Liver (tissue), 3 donors: ENCODE results near the gene VIL1.
A peak's percentile ranks its signal among the peaks of the same experiment; 100 is the strongest.

Source experiments
- CTCF ChIP-seq: fragments of 150-350 bp; IDR thresholded peaks from 2 replicates; pipeline ENCODE4 v1.5.1; 2017; ENCODE audit warnings: improper control_type of control experiment, low read depth, low read length; ENCODE audit not compliant: missing input control
- HNF4A ChIP-seq, 2 donors: conservative IDR thresholded peaks; 2 replicates each; pipeline ENCODE4 v1.6.1; 2016; ENCODE audit warnings: antibody characterized with exemption in 2 of 2, mild to moderate bottlenecking in 2 of 2
- MAX ChIP-seq: IDR thresholded peaks from 2 replicates; pipeline ENCODE4 v1.6.1; 2016; ENCODE audit warnings: antibody characterized with exemption
- RAD21 ChIP-seq, 2 donors: IDR thresholded peaks; 2 replicates each; pipeline ENCODE4 v1.6.1; 2016; ENCODE audit warnings: antibody characterized with exemption in 2 of 2, mild to moderate bottlenecking in 2 of 2
- REST ChIP-seq: IDR thresholded peaks from 2 replicates; pipeline ENCODE4 v1.6.1; 2016; ENCODE audit warnings: antibody characterized with exemption, mild to moderate bottlenecking
- RXRA ChIP-seq, 2 donors: IDR thresholded peaks; 2 replicates each; pipeline ENCODE4 v1.6.1; 2017 to 2018; ENCODE audit warnings: antibody characterized with exemption in 2 of 2, mild to moderate bottlenecking in 1 of 2
- SP1 ChIP-seq: IDR thresholded peaks from 2 replicates; pipeline ENCODE4 v1.6.1; 2018; ENCODE audit warnings: antibody characterized with exemption, mild to moderate bottlenecking
- YY1 ChIP-seq: IDR thresholded peaks from 2 replicates; pipeline ENCODE4 v1.6.1; 2016; ENCODE audit warnings: antibody characterized with exemption, mild to moderate bottlenecking
- TF ChIP-seq, protein P1 (sequence below): IDR thresholded peaks from 2 replicates; pipeline ENCODE4 v1.6.1; 2016; ENCODE audit warnings: antibody characterized with exemption
- donor health status: healthy.
- donor health status: healthy.

DNA sequence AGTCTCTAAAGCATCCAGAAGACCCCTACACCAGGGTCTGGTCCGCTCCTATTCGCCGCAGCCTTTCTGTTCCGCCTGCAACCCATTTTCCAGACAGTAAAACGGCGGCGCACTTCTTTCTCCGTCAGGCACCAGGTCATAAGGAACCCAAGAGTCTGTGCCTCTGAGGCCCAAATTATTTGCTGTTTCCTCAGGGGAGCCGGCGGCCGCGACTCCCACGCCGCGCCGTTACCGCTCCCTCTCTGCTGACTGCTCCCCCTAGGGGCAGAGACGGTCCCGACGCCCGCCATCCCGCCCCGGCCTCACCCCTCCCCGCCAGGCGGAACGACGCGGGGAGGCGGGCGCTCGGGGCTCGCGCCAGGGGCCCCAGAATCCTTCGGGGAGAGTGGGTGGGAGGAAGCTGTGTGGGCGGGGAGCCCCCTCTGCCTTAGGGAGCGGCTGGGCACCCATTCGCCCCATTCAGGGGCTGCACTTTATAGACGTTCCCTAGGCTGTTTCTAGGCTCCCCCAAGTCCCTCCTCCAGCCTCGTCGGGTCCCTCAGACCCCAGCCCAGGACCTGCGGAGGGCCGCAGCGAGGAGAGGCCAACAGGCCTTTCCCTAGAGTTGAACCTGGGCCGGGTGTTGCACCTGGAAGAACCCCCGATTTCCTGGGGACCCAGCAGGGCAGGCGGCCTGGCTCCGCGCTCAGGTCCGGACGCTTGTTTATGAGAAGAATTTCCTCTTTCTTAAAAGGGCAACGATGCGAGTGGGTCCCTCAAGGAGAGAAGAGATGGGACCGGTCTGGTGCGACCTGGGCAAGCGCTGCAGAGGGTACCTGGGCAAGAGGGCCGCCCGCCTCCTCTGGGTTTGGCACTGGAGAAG is 22.9 kb upstream of the VIL1 start:
- TF ChIP-seq CTCF: peak; percentile 73
- TF ChIP-seq SP1: peak; percentile 84
- peak; percentile 57 to 74 for TF ChIP-seq RXRA (IDR thresholded peaks at IDR 0.05)
- peak; percentile 84 to 88 for TF ChIP-seq RAD21 (IDR thresholded peaks at IDR 0.05)
- TF ChIP-seq REST: peak; percentile 57
- peak; percentile 81 for TF ChIP-seq MAX
- TF ChIP-seq, protein P1, sequence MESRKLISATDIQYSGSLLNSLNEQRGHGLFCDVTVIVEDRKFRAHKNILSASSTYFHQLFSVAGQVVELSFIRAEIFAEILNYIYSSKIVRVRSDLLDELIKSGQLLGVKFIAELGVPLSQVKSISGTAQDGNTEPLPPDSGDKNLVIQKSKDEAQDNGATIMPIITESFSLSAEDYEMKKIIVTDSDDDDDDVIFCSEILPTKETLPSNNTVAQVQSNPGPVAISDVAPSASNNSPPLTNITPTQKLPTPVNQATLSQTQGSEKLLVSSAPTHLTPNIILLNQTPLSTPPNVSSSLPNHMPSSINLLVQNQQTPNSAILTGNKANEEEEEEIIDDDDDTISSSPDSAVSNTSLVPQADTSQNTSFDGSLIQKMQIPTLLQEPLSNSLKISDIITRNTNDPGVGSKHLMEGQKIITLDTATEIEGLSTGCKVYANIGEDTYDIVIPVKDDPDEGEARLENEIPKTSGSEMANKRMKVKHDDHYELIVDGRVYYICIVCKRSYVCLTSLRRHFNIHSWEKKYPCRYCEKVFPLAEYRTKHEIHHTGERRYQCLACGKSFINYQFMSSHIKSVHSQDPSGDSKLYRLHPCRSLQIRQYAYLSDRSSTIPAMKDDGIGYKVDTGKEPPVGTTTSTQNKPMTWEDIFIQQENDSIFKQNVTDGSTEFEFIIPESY: peak; percentile 31
- peak; percentile 82 for TF ChIP-seq YY1
- peak; percentile 55 to 63 for TF ChIP-seq HNF4A (conservative IDR thresholded peaks at IDR 0.05)
